ENCODE results near the gene FBF1.

FBF1 gene

GRCh38 chr17:75908201-75908600, 32.6 kb downstream of the FBF1 start:
- Histone ChIP-seq H3K4me3 (ENCODE audit: low read depth in 1 of 5, low read length in 5 of 5) (no peak overlapping the region), H3K9me3 (ENCODE audit: control insufficient read depth in 5 of 5, low read length in 5 of 5) (no peaks in the 10 kb centered on the region), H3K9ac (ENCODE audit: low read length in 5 of 5) (no peak overlapping the region), H3K36me3 (ENCODE audit: control insufficient read depth in 5 of 5, insufficient read depth in 5 of 5, low read length in 5 of 5) (peaks cover 0 to 14% (median 0%) of the 10 kb centered on the region in 5 donors), H3K27ac (ENCODE audit: low read depth, low read length) (no peak overlapping the region), H3K4me1 (ENCODE audit: control insufficient read depth in 5 of 5, insufficient read depth in 5 of 5, low read length in 5 of 5) (peaks cover 2 to 12% (median 10%) of the 10 kb centered on the region in 5 donors), H3K27me3 (ENCODE audit: control insufficient read depth in 5 of 5, insufficient read depth in 4 of 5, low read length in 5 of 5) (no peaks in the 10 kb centered on the region)

DNA sequence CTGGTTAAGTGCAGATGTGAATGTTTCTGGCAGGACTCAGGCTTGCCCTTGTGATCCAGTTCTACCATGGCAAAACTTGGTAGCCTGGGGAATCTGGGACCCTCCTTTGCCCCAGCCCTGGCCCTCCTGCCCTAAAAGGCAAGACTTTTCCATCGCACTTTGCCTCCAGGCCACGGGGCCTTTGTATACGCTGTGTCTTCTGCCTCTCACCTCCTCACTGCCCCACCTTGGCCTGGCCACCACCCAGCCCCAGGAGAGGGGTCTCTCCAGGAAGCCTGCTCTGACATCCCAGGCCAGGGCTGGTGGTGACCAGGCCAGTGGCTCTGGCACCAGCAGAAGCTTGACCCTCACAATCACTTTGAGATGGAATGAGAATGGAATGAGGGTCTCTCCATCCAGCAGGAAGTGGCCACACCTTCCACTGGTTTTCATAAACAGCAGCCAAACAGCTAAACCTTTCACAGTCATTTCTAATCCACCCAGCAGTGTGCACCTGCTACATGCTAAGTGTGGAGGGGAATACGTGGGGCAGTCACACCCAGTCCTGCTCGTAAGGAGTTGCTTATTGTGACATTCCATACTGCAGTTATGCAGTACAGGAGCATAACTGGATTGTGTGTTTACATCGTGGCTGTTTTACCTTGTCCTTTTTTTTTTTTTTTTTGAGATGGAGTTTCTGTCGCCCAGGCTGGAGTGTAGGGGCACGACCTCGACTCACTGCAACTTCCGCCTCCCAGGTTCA, 34.5 kb downstream of the FBF1 start:
- peaks cover 2 to 12% (median 10%) of the 10 kb centered on the region in 5 donors for H3K4me1 ChIP-seq (ENCODE audit: control insufficient read depth in 5 of 5, insufficient read depth in 5 of 5, low read length in 5 of 5)
- H3K27ac ChIP-seq (ENCODE audit: low read depth, low read length), result no peak overlapping the region
- H3K9me3 ChIP-seq (ENCODE audit: control insufficient read depth in 5 of 5, low read length in 5 of 5), result no peaks in the 10 kb centered on the region
- H3K36me3 ChIP-seq (ENCODE audit: control insufficient read depth in 5 of 5, insufficient read depth in 5 of 5, low read length in 5 of 5), result peaks cover 0 to 21% (median 15%) of the 10 kb centered on the region in 5 donors
- peak overlapping the region in 1 of 5 donors; percentile 25 for H3K9ac ChIP-seq (ENCODE audit: low read length in 5 of 5)
- H3K27me3 ChIP-seq (ENCODE audit: control insufficient read depth in 5 of 5, insufficient read depth in 4 of 5, low read length in 5 of 5), result no peaks in the 10 kb centered on the region
- no peak overlapping the region for H3K4me3 ChIP-seq (ENCODE audit: low read depth in 1 of 5, low read length in 5 of 5)

DNA sequence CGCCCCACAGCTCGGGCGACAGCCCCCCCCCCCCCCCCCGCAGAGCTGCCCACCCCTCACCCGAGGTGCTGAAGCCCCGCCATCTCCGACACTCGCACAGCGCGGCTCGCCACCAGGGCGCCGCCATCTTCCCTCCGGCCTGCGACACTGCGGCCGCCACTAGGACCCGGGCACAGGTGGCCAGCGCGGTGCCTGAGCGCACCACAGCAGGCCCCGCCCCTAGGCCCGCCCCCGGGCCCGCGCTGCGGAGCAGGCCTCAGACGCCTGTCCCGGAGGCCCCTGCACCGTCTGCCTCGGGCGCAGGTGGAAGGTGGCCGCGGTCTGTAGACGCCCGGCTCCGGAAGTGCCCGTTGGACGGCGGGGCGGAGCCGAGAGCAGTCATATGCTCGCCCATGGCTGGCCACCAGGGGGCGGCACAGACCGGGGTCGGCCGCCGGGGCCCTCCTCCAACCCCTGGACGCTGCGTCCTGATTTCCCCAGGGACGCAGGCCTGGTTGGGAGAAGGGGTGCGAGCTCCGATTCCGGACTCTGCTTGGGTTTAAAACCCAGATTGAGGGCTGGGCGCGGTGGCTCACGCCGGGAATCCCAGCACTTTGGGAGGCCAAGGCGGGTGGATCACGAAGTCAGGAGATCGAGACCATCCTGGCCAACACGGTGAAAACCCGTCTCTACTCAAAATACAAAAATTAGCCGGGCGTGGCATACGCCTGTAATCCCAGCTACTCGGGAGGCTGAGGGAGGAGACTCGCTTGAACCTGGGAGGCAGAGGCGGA, 35.9 kb downstream of the FBF1 start, which contains the start of gene MRPL38:
Gene MRPL38, minus strand, starts transcription at position 136 of the 773 bp plus-strand sequence. Its CDS starts 9 bp downstream, at position 127.
- Histone ChIP-seq H3K4me3 (ENCODE audit: low read depth in 1 of 5, low read length in 5 of 5) (peak within 1 kb of the TSS; percentile 55 to 79 (median 72)), H3K27ac (ENCODE audit: low read depth, low read length) (peak within 1 kb of the TSS; percentile 74), H3K9me3 (ENCODE audit: control insufficient read depth in 5 of 5, low read length in 5 of 5) (no peaks in the 10 kb centered on the region), H3K9ac (ENCODE audit: low read length in 5 of 5) (peak within 1 kb of the TSS in 4 of 5 donors; percentile 72 to 82 (median 79)), H3K27me3 (ENCODE audit: control insufficient read depth in 5 of 5, insufficient read depth in 4 of 5, low read length in 5 of 5) (no peaks in the 10 kb centered on the region), H3K4me1 (ENCODE audit: control insufficient read depth in 5 of 5, insufficient read depth in 5 of 5, low read length in 5 of 5) (peaks cover 2 to 15% (median 11%) of the 10 kb centered on the region in 5 donors), H3K36me3 (ENCODE audit: control insufficient read depth in 5 of 5, insufficient read depth in 5 of 5, low read length in 5 of 5) (peaks cover 0 to 29% (median 28%) of the 10 kb centered on the region in 5 donors)

GRCh38 chr17:75902406-75902805, 38.4 kb downstream of the FBF1 start:
- Histone ChIP-seq H3K27ac (ENCODE audit: low read depth, low read length) (no peak overlapping the region), H3K9ac (ENCODE audit: low read length in 5 of 5) (no peak overlapping the region), H3K4me3 (ENCODE audit: low read depth in 1 of 5, low read length in 5 of 5) (no peak overlapping the region), H3K9me3 (ENCODE audit: control insufficient read depth in 5 of 5, low read length in 5 of 5) (no peaks in the 10 kb centered on the region), H3K36me3 (ENCODE audit: control insufficient read depth in 5 of 5, insufficient read depth in 5 of 5, low read length in 5 of 5) (peaks cover 0 to 52% (median 48%) of the 10 kb centered on the region in 5 donors), H3K27me3 (ENCODE audit: control insufficient read depth in 5 of 5, insufficient read depth in 4 of 5, low read length in 5 of 5) (no peaks in the 10 kb centered on the region), H3K4me1 (ENCODE audit: control insufficient read depth in 5 of 5, insufficient read depth in 5 of 5, low read length in 5 of 5) (peaks cover 2 to 25% (median 15%) of the 10 kb centered on the region in 5 donors)

- Histone ChIP-seq H3K4me3 (ENCODE audit: low read depth in 1 of 5, low read length in 5 of 5) (no peak overlapping the region), H3K36me3 (ENCODE audit: control insufficient read depth in 5 of 5, insufficient read depth in 5 of 5, low read length in 5 of 5) (peaks cover 0 to 52% (median 48%) of the 10 kb centered on the region in 5 donors)
These were observed 39.1 kb downstream of the FBF1 start for GRCh38 chr17:75901727-75902126.

GRCh38 chr17:75900691-75901533, 39.9 kb downstream of the FBF1 start:
- Histone ChIP-seq H3K9me3 (ENCODE audit: control insufficient read depth in 5 of 5, low read length in 5 of 5) (no peaks in the 10 kb centered on the region), H3K36me3 (ENCODE audit: control insufficient read depth in 5 of 5, insufficient read depth in 5 of 5, low read length in 5 of 5) (peaks cover 0 to 52% (median 48%) of the 10 kb centered on the region in 5 donors), H3K4me1 (ENCODE audit: control insufficient read depth in 5 of 5, insufficient read depth in 5 of 5, low read length in 5 of 5) (peaks cover 2 to 34% (median 20%) of the 10 kb centered on the region in 5 donors), H3K27me3 (ENCODE audit: control insufficient read depth in 5 of 5, insufficient read depth in 4 of 5, low read length in 5 of 5) (no peaks in the 10 kb centered on the region), H3K9ac (ENCODE audit: low read length in 5 of 5) (no peak overlapping the region), H3K4me3 (ENCODE audit: low read depth in 1 of 5, low read length in 5 of 5) (no peak overlapping the region), H3K27ac (ENCODE audit: low read depth, low read length) (no peak overlapping the region)

More at GRCh38 chr17:75901727-75902126, 39.1 kb downstream of the FBF1 start:
- H3K4me1 ChIP-seq (ENCODE audit: control insufficient read depth in 5 of 5, insufficient read depth in 5 of 5, low read length in 5 of 5), result peaks cover 2 to 31% (median 19%) of the 10 kb centered on the region in 5 donors
- H3K9ac ChIP-seq (ENCODE audit: low read length in 5 of 5), result no peak overlapping the region
- no peaks in the 10 kb centered on the region for H3K9me3 ChIP-seq (ENCODE audit: control insufficient read depth in 5 of 5, low read length in 5 of 5)
- no peak overlapping the region for H3K27ac ChIP-seq (ENCODE audit: low read depth, low read length)
- H3K27me3 ChIP-seq (ENCODE audit: control insufficient read depth in 5 of 5, insufficient read depth in 4 of 5, low read length in 5 of 5), result no peaks in the 10 kb centered on the region

DNA sequence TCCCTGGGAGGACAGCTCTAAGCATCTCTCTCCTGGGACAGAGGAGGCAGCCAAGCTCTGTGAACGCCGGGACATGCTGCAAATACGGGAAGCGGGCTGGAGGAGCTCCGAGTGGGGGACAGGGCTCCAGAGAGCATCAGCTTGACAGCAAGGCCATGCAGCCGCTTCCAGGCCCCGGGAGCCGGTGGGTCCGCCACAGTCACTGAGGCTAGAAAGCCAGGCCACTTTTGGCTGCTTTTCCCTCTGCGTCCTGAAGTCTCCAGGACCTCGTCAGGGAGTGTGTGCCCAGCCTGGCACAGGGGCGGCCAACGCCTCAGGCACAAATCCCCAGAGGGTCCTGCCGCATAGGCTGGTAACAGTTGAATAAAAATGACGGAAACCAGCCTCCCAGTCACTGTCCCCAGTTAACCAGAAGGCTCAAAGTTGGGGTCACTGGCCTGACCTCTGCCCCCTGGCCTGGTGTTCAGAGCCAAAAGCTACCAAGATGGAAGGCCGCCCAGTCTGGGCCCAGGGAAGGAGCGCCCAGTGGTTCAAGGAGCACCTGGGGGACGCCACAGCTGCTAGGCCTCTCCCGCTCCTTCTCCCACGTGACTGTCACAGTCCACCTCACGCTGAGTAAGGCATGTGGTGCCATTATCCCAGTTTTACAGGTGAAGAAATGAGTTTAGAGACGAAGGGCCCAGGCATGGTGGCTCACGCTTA, 40.9 kb downstream of the FBF1 start:
- H3K9ac ChIP-seq (ENCODE audit: low read length in 5 of 5), result peak overlapping the region in 1 of 5 donors; percentile 7
- H3K27ac ChIP-seq (ENCODE audit: low read depth, low read length), result no peak overlapping the region
- H3K4me3 ChIP-seq (ENCODE audit: low read depth in 1 of 5, low read length in 5 of 5), result no peak overlapping the region
- peaks cover 4 to 41% (median 30%) of the 10 kb centered on the region in 5 donors for H3K4me1 ChIP-seq (ENCODE audit: control insufficient read depth in 5 of 5, insufficient read depth in 5 of 5, low read length in 5 of 5)
- H3K36me3 ChIP-seq (ENCODE audit: control insufficient read depth in 5 of 5, insufficient read depth in 5 of 5, low read length in 5 of 5), result peaks cover 0 to 52% (median 48%) of the 10 kb centered on the region in 5 donors
- no peaks in the 10 kb centered on the region for H3K27me3 ChIP-seq (ENCODE audit: control insufficient read depth in 5 of 5, insufficient read depth in 4 of 5, low read length in 5 of 5)
- no peaks in the 10 kb centered on the region for H3K9me3 ChIP-seq (ENCODE audit: control insufficient read depth in 5 of 5, low read length in 5 of 5)

- Histone ChIP-seq H3K4me1 (ENCODE audit: control insufficient read depth in 5 of 5, insufficient read depth in 5 of 5, low read length in 5 of 5) (peaks cover 4 to 45% (median 31%) of the 10 kb centered on the region in 5 donors), H3K4me3 (ENCODE audit: low read depth in 1 of 5, low read length in 5 of 5) (no peak overlapping the region), H3K9ac (ENCODE audit: low read length in 5 of 5) (peak overlapping the region in 1 of 5 donors; percentile 51), H3K9me3 (ENCODE audit: control insufficient read depth in 5 of 5, low read length in 5 of 5) (no peaks in the 10 kb centered on the region), H3K27ac (ENCODE audit: low read depth, low read length) (no peak overlapping the region), H3K27me3 (ENCODE audit: control insufficient read depth in 5 of 5, insufficient read depth in 4 of 5, low read length in 5 of 5) (no peaks in the 10 kb centered on the region), H3K36me3 (ENCODE audit: control insufficient read depth in 5 of 5, insufficient read depth in 5 of 5, low read length in 5 of 5) (peaks cover 0 to 52% (median 48%) of the 10 kb centered on the region in 5 donors)
These were observed 41.5 kb downstream of the FBF1 start for GRCh38 chr17:75899353-75899752.

DNA sequence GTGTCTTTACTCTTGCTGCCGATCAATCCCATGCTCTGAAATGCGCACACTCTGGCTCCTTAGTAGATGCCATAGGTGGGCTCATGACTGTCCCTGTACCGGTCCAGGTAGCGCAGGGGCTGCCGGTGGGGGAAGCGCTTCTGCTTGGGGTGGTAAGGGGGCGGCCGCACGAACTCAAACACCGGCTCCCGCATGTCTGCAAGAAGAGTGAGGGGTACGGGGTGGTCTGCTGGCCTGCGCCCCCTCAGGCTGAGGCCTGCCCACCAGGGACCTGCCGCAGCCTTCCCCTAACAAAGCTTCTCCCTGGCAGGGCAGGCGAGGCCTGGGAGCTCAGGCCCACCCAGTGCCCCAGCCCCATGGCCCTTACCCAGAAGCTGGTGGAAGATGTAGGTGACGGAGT, 42.1 kb downstream of the FBF1 start:
- Histone ChIP-seq H3K9me3 (ENCODE audit: control insufficient read depth in 5 of 5, low read length in 5 of 5) (no peaks in the 10 kb centered on the region), H3K9ac (ENCODE audit: low read length in 5 of 5) (no peak overlapping the region), H3K27me3 (ENCODE audit: control insufficient read depth in 5 of 5, insufficient read depth in 4 of 5, low read length in 5 of 5) (no peaks in the 10 kb centered on the region), H3K4me3 (ENCODE audit: low read depth in 1 of 5, low read length in 5 of 5) (no peak overlapping the region), H3K4me1 (ENCODE audit: control insufficient read depth in 5 of 5, insufficient read depth in 5 of 5, low read length in 5 of 5) (peaks cover 2 to 45% (median 30%) of the 10 kb centered on the region in 5 donors), H3K36me3 (ENCODE audit: control insufficient read depth in 5 of 5, insufficient read depth in 5 of 5, low read length in 5 of 5) (peaks cover 0 to 52% (median 48%) of the 10 kb centered on the region in 5 donors), H3K27ac (ENCODE audit: low read depth, low read length) (no peak overlapping the region)
